CD4-positive, alpha-beta T cell (primary cell): ENCODE measurements around the gene MEA1. TPM values are rescaled to one million over a fixed set of nuclear protein-coding genes. Genes with fewer than 3 reads are reported as not detected.

Experiments used
- ATAC-seq: fragments of 200-7000 bp; cut with Tn5 transposase; one replicate; pipeline ENCODE4 v1.10.0; 2022; ENCODE audit warnings: mild to moderate bottlenecking; ENCODE audit not compliant: poor library complexity
- CTCF ChIA-PET: fragments of 350-600 bp; sonication (Branson Sonifier 250); formaldehyde crosslinking; loops from one replicate; lab custom pipeline; 2021; ENCODE audit warnings: antibody characterized with exemption, inconsistent platforms; lab: Charles Lee
- POLR2A ChIA-PET: fragments of 350-600 bp; sonication (Branson Sonifier 250); formaldehyde crosslinking; loops from one replicate; lab custom pipeline; 2021; ENCODE audit warnings: antibody characterized with exemption, inconsistent platforms; lab: Charles Lee
- DNase-seq, 14 experiments: peaks; one replicate each; pipeline ENCODE4 v3.0.0-alpha.2; 2013 to 2020; ENCODE audit warnings: mixed read lengths in 2 of 14
- H3K27ac ChIP-seq, 2 donors: one replicate each; pipeline versions ENCODE4 v1.5.1 to v1.7.0; 2013; ENCODE audit warnings: low read length in 2 of 2, low read depth in 1 of 2, mild to moderate bottlenecking in 1 of 2
- H3K27me3 ChIP-seq, 2 experiments: 1 replicate in 1 of 2; 2 replicates in 1 of 2; pipeline versions ENCODE4 v1.6.1 to v1.7.0; 2013; ENCODE audit warnings: low read length in 2 of 2, control low read depth in 1 of 2, mild to moderate bottlenecking in 1 of 2, moderate library complexity in 1 of 2; ENCODE audit not compliant: insufficient read depth in 2 of 2, control insufficient read depth in 1 of 2
- H3K36me3 ChIP-seq: one replicate; pipeline ENCODE4 v1.6.1; 2013; ENCODE audit warnings: low read length, control low read depth; ENCODE audit not compliant: insufficient read depth
- H3K4me1 ChIP-seq: one replicate; pipeline ENCODE4 v1.6.1; 2013; ENCODE audit warnings: low read length, control low read depth; ENCODE audit not compliant: insufficient read depth
- H3K4me3 ChIP-seq: one replicate; pipeline ENCODE4 v1.5.1; 2013; ENCODE audit warnings: mild to moderate bottlenecking, low read length, moderate library complexity
- H3K9me3 ChIP-seq, 2 experiments: 1 replicate in 1 of 2; 2 replicates in 1 of 2; pipeline versions ENCODE4 v1.6.1 to v1.7.0; 2013; ENCODE audit warnings: low read length in 2 of 2, mild to moderate bottlenecking in 2 of 2, control low read depth in 1 of 2, moderate library complexity in 1 of 2; ENCODE audit not compliant: control insufficient read depth in 1 of 2, insufficient read depth in 1 of 2
- H3K27ac Mint-ChIP-seq: one replicate; pipeline ENCODE4 v1.8.0; 2020; ENCODE audit warnings: mixed read lengths
- H3K27me3 Mint-ChIP-seq: one replicate; pipeline ENCODE4 v1.8.0; 2021; ENCODE audit warnings: mixed read lengths
- H3K36me3 Mint-ChIP-seq: one replicate; pipeline ENCODE4 v1.8.0; 2021; ENCODE audit warnings: low read depth, mixed read lengths
- H3K4me1 Mint-ChIP-seq: one replicate; pipeline ENCODE4 v1.8.0; 2021; ENCODE audit warnings: low read depth, mixed read lengths
- H3K4me3 Mint-ChIP-seq: one replicate; pipeline ENCODE4 v1.8.0; 2020; ENCODE audit warnings: mild to moderate bottlenecking, mixed read lengths
- H3K9me3 Mint-ChIP-seq: one replicate; pipeline ENCODE4 v1.8.0; 2020; ENCODE audit warnings: mixed read lengths
- CTCF ChIP-seq: fragments of 200-600 bp; IDR thresholded peaks from one replicate; pipeline ENCODE4 v1.8.0; 2022; ENCODE audit warnings: antibody characterized with exemption, mild to moderate bottlenecking
- intact Hi-C, 2 experiments: fragments of 100-400 bp; cut with DNase I in 1 of 2; cut with micrococcal nuclease in 1 of 2; formaldehyde crosslinking; loops; one replicate each; pipeline versions ENCODE4 v1.15.1 to v1.9.0; 2023 to 2025; cut with DNase I, micrococcal nuclease
- total RNA-seq, 174 experiments: library from RNA in 2 of 174; stranded (reverse) in 2 of 174; gene quantifications; one replicate each; pipeline ENCODE4 v1.2.3 and lab custom pipeline; 2021 to 2026

Gene MEA1
- total RNA-seq, 2 experiments from 2014 or later = 13.6 to 17.0 TPM

- TF ChIP-seq CTCF = no peak
- Histone ChIP-seq H3K4me1 (peaks cover 7% of the 10 kb centered on the region), H3K4me3 (no peak overlapping the region), H3K27me3 (no peaks in the 10 kb centered on the region), H3K9me3 (no peaks in the 10 kb centered on the region), H3K36me3 (peaks cover 63% of the 10 kb centered on the region), H3K27ac (no peak overlapping the region)
- H3K9me3 Mint-ChIP-seq = no peaks in the 10 kb centered on the region
- ATAC-seq = no peak
- CTCF ChIA-PET = no interaction called here
- intact Hi-C loops = no loop called here
- H3K27ac Mint-ChIP-seq = no peak overlapping the region
- peaks cover 8% of the 10 kb centered on the region for H3K4me1 Mint-ChIP-seq
- DNase-seq = no peak
- no peak overlapping the region for H3K4me3 Mint-ChIP-seq
- H3K36me3 Mint-ChIP-seq = peaks cover 73% of the 10 kb centered on the region
- POLR2A ChIA-PET = interaction anchor here (1.1 kb wide), 1 partner anchor 15 kb away, joined by 3 read pairs; the partner anchor contains the start of gene KLHDC3
- H3K27me3 Mint-ChIP-seq = no peaks in the 10 kb centered on the region
Observed at GRCh38 chr6:43029120-43029519, 15.4 kb upstream of the MEA1 start.

- Mint-ChIP-seq H3K36me3 (peaks cover 64% of the 10 kb centered on the region), H3K9me3 (no peaks in the 10 kb centered on the region), H3K4me1 (peaks cover 16% of the 10 kb centered on the region), H3K27ac (no peak overlapping the region), H3K4me3 (no peak overlapping the region), H3K27me3 (no peaks in the 10 kb centered on the region)
- H3K9me3 ChIP-seq = no peaks in the 10 kb centered on the region
- ATAC-seq (no peak), DNase-seq (no peak)
- ChIA-PET POLR2A (no interaction called here), CTCF (interaction anchor here (1.0 kb wide), 1 partner anchor 11 kb away, joined by 6 read pairs; no protein-coding TSS in a partner anchor)
- H3K36me3 ChIP-seq = peaks cover 57% of the 10 kb centered on the region
- H3K27ac ChIP-seq = no peak overlapping the region
- TF ChIP-seq CTCF = no peak
- intact Hi-C loops = no loop called here
- peaks cover 31% of the 10 kb centered on the region for H3K4me1 ChIP-seq
- H3K27me3 ChIP-seq = no peaks in the 10 kb centered on the region
- H3K4me3 ChIP-seq = no peak overlapping the region
Observed at GRCh38 chr6:43026365-43026764, 12.6 kb upstream of the MEA1 start.

- peaks cover 54% of the 10 kb centered on the region for H3K36me3 ChIP-seq
- H3K4me3 Mint-ChIP-seq = peak overlapping the region; percentile 32
Observed at GRCh38 chr6:43024436-43024835, 10.7 kb upstream of the MEA1 start.

More at GRCh38 chr6:43024436-43024835, 10.7 kb upstream of the MEA1 start:
- Histone ChIP-seq H3K4me3 (no peak overlapping the region), H3K4me1 (peaks cover 39% of the 10 kb centered on the region), H3K27me3 (no peaks in the 10 kb centered on the region), H3K27ac (peak overlapping the region; percentile 31 to 38), H3K9me3 (no peaks in the 10 kb centered on the region)
- H3K27me3 Mint-ChIP-seq = no peaks in the 10 kb centered on the region
- H3K4me1 Mint-ChIP-seq = peaks cover 16% of the 10 kb centered on the region
- POLR2A ChIA-PET = interaction anchor here (1.1 kb wide), 1 partner anchor 11 kb away, joined by 3 read pairs; the partner anchor contains the start of genes KLHDC3 and MEA1
- no peak for TF ChIP-seq CTCF
- DNase-seq = no peak
- H3K36me3 Mint-ChIP-seq = peaks cover 70% of the 10 kb centered on the region
- no peaks in the 10 kb centered on the region for H3K9me3 Mint-ChIP-seq
- peak overlapping the region; percentile 78 for H3K27ac Mint-ChIP-seq
- intact Hi-C loops = no loop called here
- CTCF ChIA-PET = no interaction called here
- ATAC-seq = no peak
